Inflammatory macrophage (primary cell): Measurements from ENCODE around the gene RABGAP1.

Source experiments
- DNase-seq, 2 donors: peaks; one replicate each; pipeline ENCODE4 v3.0.0-alpha.2; 2020 to 2022

RABGAP1 gene

DNA sequence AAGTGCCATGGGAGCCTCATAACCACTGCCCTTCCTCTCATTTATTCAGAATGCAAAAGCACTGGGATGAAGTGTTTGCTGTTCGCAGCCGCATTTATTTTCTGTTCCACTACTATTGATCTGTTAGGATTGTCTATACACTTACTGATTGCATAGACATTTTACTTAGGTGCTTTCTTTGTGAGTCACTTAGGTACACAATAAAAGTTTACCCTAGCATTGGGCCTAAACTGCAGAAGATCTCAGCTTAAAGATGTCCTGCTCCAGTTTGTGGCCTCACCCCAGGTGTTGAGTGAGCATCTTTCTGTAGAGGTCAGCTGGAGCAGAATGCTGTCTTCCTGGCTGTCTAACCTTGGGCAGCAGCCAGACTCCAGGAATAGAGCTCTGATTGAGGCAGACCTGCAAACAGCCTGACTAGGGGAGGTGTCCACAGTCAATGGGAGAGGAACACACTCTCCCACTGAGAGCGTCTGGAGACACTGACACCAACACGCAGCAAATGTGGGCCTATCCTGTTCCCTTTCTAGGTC lies 146.6 kb downstream of the RABGAP1 start:
- no peak for DNase-seq

GRCh38 chr9:123089040-123089439 lies 148.2 kb downstream of the RABGAP1 start:
- no peak for DNase-seq

- DNase-seq, result no peak
Observed at GRCh38 chr9:123089790-123090189, 149.0 kb downstream of the RABGAP1 start.

DNA sequence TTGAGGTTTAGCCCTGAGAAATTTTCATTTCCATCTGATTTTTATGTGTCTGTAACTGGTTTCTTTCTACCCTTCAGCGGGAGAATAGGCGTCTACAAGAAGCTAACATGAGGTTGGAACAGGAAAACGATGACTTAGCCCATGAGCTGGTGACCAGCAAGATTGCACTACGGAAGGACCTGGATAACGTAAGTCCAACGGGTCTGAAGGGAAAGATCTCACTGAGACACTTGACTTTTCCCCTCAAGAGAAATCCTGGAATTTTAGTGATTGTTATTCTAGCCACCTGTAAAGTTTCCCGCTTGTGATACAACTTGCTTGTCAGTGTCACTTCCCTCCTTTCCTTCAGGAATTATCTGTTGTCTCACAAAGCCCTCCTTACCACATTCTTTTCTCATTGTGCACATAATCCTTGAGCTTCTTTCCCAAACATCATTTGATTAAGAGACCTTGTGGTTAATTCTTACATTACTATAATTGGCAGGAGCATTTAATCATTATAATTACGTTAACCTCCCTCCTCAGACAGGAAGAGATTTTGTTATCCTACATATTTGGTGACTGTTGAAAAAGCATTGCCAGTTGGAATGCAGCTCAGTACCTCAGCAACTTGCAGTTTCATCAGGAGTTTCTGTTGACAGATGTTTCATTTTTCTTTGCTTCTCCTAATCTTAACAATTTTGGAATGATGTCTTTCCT lies 149.5 kb downstream of the RABGAP1 start:
- no peak for DNase-seq

DNA sequence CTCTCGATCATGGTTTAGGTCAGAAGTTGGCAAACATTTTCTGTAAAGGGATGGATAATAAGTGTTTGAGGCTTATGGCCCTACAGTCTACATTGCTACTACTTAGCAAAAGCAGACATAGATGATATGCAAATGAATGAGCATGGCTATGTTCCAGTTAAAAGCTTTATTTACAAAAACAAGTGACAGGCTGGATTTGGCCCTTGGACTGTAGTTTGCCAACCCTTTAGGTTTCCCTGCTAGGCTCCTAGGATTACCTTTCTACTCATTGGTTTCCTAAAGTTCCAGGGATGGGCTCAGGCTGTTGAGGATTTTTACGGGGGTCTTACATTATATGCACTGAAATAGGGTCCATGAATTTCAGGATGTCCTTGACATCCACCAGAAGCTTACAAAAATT lies 150.1 kb downstream of the RABGAP1 start:
- DNase-seq, result no peak

DNA sequence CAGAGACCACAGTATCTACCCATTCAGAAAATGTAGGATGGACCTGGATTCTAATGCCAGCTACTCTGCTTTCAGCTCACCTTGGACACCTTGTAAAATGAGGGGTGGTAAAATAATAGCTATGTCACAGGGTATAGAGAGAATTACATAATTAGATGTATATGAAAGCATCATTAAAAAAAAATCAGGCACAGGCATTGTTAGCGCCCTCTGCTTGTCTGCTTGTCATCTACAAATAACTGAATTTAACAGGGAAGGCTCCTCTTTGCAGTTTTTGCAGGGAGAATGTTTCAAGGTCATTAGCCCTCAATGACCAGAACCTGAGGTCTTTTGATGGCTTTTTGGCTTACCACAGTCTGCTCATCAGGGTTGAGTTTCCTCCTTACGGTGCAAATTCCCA lies 150.6 kb downstream of the RABGAP1 start:
- DNase-seq, result no peak

GRCh38 chr9:123093141-123093540 lies 152.3 kb downstream of the RABGAP1 start:
- no peak for DNase-seq

DNA sequence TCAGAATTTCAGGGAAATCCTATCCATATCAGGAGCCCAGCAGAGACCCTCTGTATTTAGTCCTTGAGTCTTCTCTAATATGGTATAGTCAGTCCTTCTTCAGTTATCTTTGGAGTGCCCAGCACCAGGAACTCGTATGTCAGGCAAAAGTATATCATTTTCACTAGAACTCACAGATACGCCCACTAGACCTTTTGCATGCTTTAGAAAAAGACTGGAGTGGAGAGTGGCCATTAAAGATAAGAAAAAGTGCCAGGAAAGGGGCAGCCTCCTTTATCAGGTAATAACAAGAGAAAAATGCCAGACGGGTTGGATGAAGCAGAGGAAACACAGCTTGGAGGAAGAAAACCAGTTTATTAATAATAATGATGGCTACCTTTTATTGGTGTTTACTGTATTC lies 156.2 kb downstream of the RABGAP1 start:
- DNase-seq, result no peak

- DNase-seq, result no peak
Observed at GRCh38 chr9:123097430-123098095, 156.7 kb downstream of the RABGAP1 start.

DNA sequence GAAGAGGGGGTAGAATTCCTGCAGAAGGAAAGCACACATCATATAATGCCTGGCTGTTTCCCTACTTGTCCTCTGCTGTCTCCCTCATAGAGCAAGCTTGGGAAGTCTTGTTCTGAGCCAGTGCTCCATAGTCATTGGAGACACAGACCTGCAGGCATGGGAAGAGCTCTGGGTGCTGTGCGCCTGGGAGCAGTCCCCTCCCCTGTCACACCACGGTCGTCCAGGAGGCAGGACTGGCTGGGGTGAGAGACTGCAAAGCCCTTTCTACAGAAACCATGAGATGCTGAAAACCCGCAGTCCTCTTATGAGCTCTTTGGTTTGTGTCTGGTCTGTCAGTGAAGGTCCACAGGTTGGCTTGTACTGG lies 157.3 kb downstream of the RABGAP1 start:
- DNase-seq, result no peak

GRCh38 chr9:123099042-123099441 lies 158.2 kb downstream of the RABGAP1 start:
- DNase-seq, result no peak

GRCh38 chr9:123099548-123099947 lies 158.7 kb downstream of the RABGAP1 start:
- no peak for DNase-seq

- no peak for DNase-seq
Observed at GRCh38 chr9:123102375-123103113, 161.7 kb downstream of the RABGAP1 start.

DNA sequence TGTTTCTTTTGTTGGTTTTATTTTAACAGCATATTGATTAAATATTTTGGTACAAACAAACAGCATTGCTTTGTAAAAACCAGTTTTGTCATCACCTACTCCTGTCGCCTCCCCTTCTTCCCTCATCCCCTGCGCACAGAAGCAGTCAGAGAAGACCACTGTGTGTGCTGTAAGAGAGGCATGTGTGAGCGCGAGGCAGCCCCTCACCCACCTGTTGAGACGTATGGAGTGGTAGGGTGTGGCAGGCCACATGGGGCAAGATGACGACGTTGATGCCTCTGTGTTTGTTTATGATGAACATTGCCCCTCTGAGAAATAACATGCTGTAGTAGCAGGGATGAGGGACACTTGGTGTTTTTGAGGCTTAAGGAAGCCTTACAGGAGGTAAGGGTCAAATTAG lies 164.0 kb downstream of the RABGAP1 start:
- DNase-seq, result no peak

DNA sequence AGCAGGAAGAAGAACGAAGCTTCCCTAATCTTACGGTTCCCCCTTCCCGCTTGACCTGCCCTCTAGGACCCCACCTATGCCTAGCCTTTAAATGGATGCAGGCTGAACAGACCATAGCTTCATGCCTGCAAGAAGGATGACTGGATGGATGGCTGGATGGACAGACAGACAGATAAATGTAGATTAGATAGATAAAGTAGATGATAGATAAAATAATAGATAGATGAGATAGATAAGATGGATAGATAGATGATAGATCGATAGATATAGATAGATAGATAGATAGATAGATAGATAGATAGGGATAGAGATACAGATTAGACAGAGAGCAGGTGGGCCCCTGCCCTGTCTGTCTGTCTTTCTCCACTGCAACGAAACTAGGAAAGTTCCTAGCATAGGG lies 164.7 kb downstream of the RABGAP1 start:
- DNase-seq, result no peak

GRCh38 chr9:123107639-123108285 lies 166.9 kb downstream of the RABGAP1 start:
- no peak for DNase-seq

DNA sequence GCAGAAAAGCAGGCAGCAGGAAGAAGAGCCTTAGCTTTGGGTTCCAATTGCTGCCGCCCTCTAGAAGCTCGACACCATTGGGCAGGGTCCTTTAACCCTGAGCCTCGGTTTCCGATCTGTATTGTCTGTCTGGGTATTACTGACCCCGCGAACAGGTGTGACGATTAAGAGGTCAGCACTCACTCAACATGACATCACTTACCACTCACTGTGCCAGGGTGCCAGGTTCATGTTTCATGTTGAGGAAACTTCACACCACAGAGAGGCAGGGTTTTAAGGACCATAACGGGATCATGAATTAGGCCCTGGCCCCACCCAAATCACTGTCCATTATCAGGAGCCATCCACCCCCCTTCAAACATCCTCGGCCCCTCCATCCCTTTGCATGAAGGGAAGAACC lies 168.2 kb downstream of the RABGAP1 start:
- DNase-seq, result no peak

- no peak for DNase-seq
Observed at GRCh38 chr9:123109540-123110279, 168.9 kb downstream of the RABGAP1 start.

DNA sequence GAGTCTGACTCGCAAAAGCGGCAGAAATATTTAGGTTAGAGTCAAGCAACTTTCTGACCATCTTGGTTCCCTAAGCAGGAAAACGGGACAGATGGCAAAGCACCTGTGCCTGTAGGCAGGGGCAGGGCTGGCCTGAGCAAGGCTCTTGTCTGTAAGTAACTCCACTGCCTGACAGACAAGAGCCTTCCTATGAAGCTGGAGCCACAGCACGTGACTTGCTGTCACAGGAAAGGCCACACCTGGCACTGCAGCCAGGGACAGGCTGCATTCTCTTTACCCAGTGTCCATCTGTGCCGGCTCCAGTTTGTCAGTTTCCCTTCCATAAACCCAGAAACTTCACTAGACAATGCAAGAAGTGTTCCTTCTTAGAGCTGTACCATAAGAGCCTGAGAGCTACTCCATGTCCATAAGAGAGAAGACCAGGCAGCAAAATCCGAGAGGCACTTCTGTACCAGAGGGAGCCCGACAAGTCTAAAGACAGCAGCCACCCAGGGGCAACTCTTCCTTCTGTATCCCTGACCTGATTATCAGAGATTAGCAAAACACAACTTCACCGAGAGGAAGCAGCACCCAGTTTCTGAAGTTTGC lies 170.7 kb downstream of the RABGAP1 start:
- DNase-seq, result no peak

DNA sequence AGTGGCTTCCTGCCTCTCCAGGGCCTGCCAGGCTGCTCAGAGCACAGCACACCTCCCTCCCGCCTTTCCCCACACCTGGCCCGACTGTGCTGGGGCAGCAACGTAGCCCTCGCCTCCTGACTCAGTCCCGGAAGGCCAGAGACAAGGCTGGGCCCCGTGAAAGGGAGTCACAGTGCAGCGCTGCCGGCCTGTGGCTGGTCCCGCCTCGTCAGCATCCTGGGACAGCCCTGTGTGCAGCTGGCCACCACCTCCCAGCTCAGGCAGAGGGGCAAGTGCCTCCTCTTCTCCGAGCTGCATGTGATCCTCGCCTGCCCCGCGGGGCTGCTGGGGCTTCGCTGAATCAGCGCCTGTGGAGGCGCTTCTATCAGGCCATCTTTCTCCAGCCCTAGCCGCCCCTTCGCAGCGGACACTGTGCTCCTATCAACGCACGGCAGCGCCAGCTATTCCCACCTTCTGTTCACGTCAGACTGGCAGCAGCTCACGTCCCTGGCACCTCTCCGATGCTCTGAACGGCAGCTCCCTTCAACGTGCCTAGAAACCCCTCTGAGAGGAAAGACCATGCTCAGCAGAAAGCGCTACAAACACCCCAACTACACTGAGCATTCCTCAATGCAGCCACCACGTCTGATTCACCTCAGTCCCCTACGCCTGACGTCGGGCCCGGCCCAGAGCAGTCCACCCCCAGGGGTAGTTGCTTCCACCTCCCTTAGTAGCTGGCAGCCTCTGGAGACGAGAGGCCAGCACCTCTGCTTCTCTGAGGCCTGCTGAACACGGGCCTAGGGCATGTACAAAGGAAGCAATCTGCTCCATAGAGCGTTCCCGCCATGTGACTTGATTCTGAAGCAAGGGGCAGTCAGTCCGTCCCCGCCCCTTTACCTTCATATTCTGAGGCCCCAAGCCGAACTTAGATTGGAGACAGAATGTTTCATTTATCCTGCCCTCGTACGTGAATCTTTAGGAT lies 171.5 kb downstream of the RABGAP1 start:
- DNase-seq, result no peak

DNA sequence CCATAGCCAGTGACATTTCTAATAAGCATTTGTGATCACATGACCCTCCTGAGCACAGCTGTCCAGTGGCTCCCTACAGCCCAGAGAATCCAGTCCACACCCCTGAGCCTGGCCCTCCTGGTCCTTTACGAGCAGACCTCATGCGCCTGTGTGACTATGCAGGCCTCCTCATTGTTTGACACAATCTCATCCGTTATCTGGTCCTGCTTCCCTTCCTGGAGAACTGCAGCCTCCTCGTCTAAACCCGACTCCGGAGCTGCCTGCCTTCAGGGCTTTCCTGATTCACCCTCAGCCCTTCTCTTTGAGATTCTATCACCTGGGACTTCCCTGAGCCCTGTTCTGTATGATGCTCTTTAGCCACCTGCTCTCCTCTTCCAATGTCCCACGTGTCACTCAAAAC lies 172.4 kb downstream of the RABGAP1 start:
- DNase-seq, result no peak
